ENCODE results near the gene C1S. TPM values are rescaled to one million over a fixed set of nuclear protein-coding genes. Genes with fewer than 3 reads are reported as not detected.

The C1S gene
- total and polyA plus RNA-seq, 2 of the 4 experiments (the other 2 are of a cell fraction) = 49.6 to 85.4 TPM

- peak overlapping the region; percentile 70 for H2BK5ac ChIP-seq (ENCODE audit: low read depth, low read length, poor library complexity, severe bottlenecking)
- H3K4me2 ChIP-seq (ENCODE audit: low read depth, low read length) = no peak overlapping the region
- dilution Hi-C loops (cut with HindIII; ENCODE audit: low sequenced_read_pairs, unreplicated experiment) (no loop called here), intact Hi-C loops (cut with micrococcal nuclease) (no loop called here), in situ Hi-C loops (cut with MboI; ENCODE audit: low sequenced_read_pairs) (no loop called here)
- no peaks in the 10 kb centered on the region for H3K27me3 ChIP-seq (ENCODE audit: control insufficient read depth, insufficient read depth, low read length)
- TF ChIP-seq, protein P1, sequence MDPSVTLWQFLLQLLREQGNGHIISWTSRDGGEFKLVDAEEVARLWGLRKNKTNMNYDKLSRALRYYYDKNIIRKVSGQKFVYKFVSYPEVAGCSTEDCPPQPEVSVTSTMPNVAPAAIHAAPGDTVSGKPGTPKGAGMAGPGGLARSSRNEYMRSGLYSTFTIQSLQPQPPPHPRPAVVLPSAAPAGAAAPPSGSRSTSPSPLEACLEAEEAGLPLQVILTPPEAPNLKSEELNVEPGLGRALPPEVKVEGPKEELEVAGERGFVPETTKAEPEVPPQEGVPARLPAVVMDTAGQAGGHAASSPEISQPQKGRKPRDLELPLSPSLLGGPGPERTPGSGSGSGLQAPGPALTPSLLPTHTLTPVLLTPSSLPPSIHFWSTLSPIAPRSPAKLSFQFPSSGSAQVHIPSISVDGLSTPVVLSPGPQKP (IDR thresholded peaks at IDR 0.05; ENCODE audit: borderline replicate concordance, low read depth, low read length) = no peak
- no peak for TF ChIP-seq RFX5 (IDR thresholded peaks at IDR 0.05; ENCODE audit: low read depth, low read length)
- TF ChIP-seq, protein P2, sequence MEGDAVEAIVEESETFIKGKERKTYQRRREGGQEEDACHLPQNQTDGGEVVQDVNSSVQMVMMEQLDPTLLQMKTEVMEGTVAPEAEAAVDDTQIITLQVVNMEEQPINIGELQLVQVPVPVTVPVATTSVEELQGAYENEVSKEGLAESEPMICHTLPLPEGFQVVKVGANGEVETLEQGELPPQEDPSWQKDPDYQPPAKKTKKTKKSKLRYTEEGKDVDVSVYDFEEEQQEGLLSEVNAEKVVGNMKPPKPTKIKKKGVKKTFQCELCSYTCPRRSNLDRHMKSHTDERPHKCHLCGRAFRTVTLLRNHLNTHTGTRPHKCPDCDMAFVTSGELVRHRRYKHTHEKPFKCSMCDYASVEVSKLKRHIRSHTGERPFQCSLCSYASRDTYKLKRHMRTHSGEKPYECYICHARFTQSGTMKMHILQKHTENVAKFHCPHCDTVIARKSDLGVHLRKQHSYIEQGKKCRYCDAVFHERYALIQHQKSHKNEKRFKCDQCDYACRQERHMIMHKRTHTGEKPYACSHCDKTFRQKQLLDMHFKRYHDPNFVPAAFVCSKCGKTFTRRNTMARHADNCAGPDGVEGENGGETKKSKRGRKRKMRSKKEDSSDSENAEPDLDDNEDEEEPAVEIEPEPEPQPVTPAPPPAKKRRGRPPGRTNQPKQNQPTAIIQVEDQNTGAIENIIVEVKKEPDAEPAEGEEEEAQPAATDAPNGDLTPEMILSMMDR (conservative IDR thresholded peaks at IDR 0.05; ENCODE audit: low read depth, low read length) = no peak
- no peak for TF ChIP-seq MAFK (IDR thresholded peaks at IDR 0.05; ENCODE audit: low read depth, low read length)
- H3K27ac ChIP-seq (ENCODE audit: insufficient read depth, low read length) = no peak overlapping the region
- H3K4ac ChIP-seq (ENCODE audit: low read depth, low read length) = no peak overlapping the region
- H4K8ac ChIP-seq (ENCODE audit: low read depth in 2 of 2, low read length in 2 of 2) = no peak overlapping the region
- H4K20me1 ChIP-seq (ENCODE audit: insufficient read depth, low read length) = peaks cover 4% of the 10 kb centered on the region; the same call in 1 of the 2 replicates
- no peak overlapping the region for H2BK15ac ChIP-seq (ENCODE audit: low read depth, low read length)
- H3K4me3 ChIP-seq (ENCODE audit: insufficient read depth, low read depth, low read length) = no peak overlapping the region
- H2AK5ac ChIP-seq (ENCODE audit: low read depth, low read length) = peak overlapping the region; percentile 58
- H3K56ac ChIP-seq (ENCODE audit: extremely low read depth, insufficient read depth, low read length) = no peak overlapping the region
- BruUV-seq (replicated peaks) = no TSS peak
- H3K9me1 ChIP-seq (ENCODE audit: insufficient read depth, low read length) = peaks cover 19% of the 10 kb centered on the region
- no peak overlapping the region for H2BK20ac ChIP-seq (ENCODE audit: low read depth, low read length)
- H3K18ac ChIP-seq (ENCODE audit: low read depth, low read length) = no peak overlapping the region
- peak overlapping the region; percentile 49 for H2AFZ ChIP-seq (replicated peaks; ENCODE audit: low read length, poor library complexity)
- peaks cover 64% of the 10 kb centered on the region for H3K36me3 ChIP-seq (ENCODE audit: control insufficient read depth, insufficient read depth, low read length)
- peaks cover 8% of the 10 kb centered on the region; the same call in 1 of the 2 replicates for H3K4me1 ChIP-seq (ENCODE audit: control insufficient read depth, insufficient read depth, low read length)
- no peaks in the 10 kb centered on the region for H3K9me3 ChIP-seq (ENCODE audit: control insufficient read depth, insufficient read depth, low read length)
- peak overlapping the region; percentile 10 for H2AK9ac ChIP-seq (replicated peaks; ENCODE audit: low read depth, low read length, poor library complexity)
- POLR2A ChIA-PET (ENCODE audit: unreplicated experiment) = no interaction called here
- H3K14ac ChIP-seq (replicated peaks; ENCODE audit: low read depth, low read length) = no peak overlapping the region
- no peak overlapping the region for H4K5ac ChIP-seq (ENCODE audit: low read depth, low read length)
- no peak for ATAC-seq (ENCODE audit: low read depth)
- CTCF ChIA-PET = no interaction called here
- no peak overlapping the region for H4K91ac ChIP-seq (ENCODE audit: insufficient read depth, low read depth, low read length)
- H3K79me1 ChIP-seq (ENCODE audit: low read depth in 1 of 2, low read length in 2 of 2) = peaks cover 0 to 5% of the 10 kb centered on the region in 2 experiments; a peak in 1 of 4 replicates
- DNase-seq = no peak
- H3K9ac ChIP-seq (ENCODE audit: low read depth, low read length) = no peak overlapping the region
- H2BK120ac ChIP-seq (ENCODE audit: low read depth, low read length) = no peak overlapping the region
- H3K23ac ChIP-seq (ENCODE audit: low read depth, low read length) = no peak overlapping the region; the same call in 1 of the 2 replicates
These were observed 22.6 kb downstream of the C1S start for GRCh38 chr12:7083125-7083524.

Data from IMR-90 (cell line).